ENCODE results near the gene CHPT1. TPM values are rescaled to one million over a fixed set of nuclear protein-coding genes. Genes with fewer than 3 reads are reported as not detected.

The CHPT1 gene
- total RNA-seq, 2 donors from 2014 or later = 62.0 to 74.2 TPM

DNA sequence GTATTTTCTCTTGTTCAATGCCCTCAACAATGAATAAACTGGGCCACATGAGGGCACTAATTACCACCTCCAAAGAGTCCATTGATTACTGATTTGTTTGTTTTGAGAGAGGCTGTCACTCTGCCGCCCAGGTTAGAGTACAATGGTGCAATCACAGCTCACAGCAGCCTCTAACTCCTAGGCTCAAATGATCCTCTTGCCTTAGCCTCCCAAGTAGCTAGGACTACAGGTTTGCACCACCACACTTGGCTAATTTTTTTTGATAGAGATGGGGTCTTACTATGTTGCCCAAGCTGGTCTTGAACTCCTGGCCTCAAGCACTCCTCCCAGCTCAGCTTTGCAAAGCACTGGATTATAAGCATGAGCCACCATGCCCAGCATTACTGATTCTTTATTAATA is 70.1 kb downstream of the CHPT1 start:
- no peak for ATAC-seq
- WGBS, 2 donors = 73 to 92% methylated on average over 1 of the region's 1 CpG

GRCh38 chr12:101768781-101769180 is 71.3 kb downstream of the CHPT1 start:
- H3K4me3 ChIP-seq = no peak overlapping the region
- H3K36me3 ChIP-seq (replicated peaks in 1 of 2; ENCODE audit: insufficient read depth in 1 of 2, low read depth in 2 of 2) = no peaks in the 10 kb centered on the region
- TF ChIP-seq, protein P1, sequence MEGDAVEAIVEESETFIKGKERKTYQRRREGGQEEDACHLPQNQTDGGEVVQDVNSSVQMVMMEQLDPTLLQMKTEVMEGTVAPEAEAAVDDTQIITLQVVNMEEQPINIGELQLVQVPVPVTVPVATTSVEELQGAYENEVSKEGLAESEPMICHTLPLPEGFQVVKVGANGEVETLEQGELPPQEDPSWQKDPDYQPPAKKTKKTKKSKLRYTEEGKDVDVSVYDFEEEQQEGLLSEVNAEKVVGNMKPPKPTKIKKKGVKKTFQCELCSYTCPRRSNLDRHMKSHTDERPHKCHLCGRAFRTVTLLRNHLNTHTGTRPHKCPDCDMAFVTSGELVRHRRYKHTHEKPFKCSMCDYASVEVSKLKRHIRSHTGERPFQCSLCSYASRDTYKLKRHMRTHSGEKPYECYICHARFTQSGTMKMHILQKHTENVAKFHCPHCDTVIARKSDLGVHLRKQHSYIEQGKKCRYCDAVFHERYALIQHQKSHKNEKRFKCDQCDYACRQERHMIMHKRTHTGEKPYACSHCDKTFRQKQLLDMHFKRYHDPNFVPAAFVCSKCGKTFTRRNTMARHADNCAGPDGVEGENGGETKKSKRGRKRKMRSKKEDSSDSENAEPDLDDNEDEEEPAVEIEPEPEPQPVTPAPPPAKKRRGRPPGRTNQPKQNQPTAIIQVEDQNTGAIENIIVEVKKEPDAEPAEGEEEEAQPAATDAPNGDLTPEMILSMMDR (IDR thresholded peaks at IDR 0.05) = no peak
- TF ChIP-seq POLR2A (IDR thresholded peaks at IDR 0.05) = no peak
- no peak overlapping the region for H3K27ac ChIP-seq
- H3K27me3 ChIP-seq = no peaks in the 10 kb centered on the region
- DNase-seq (no peak), ATAC-seq (no peak)
- no peaks in the 10 kb centered on the region for H3K4me1 ChIP-seq
- intact Hi-C loops (cut with DNase I) = no loop called here
- WGBS, 2 donors = 26 to 44% methylated on average over 2 of the region's 2 CpGs
- H3K9me3 ChIP-seq = no peaks in the 10 kb centered on the region

More for the DNA sequence above, 70.1 kb downstream of the CHPT1 start:
- DNase-seq = no peak
- TF ChIP-seq, protein P1 (IDR thresholded peaks at IDR 0.05) = no peak
- TF ChIP-seq POLR2A (IDR thresholded peaks at IDR 0.05) = no peak
- Histone ChIP-seq H3K27ac (no peak overlapping the region), H3K4me3 (no peak overlapping the region), H3K4me1 (no peaks in the 10 kb centered on the region), H3K27me3 (no peaks in the 10 kb centered on the region), H3K9me3 (no peaks in the 10 kb centered on the region), H3K36me3 (replicated peaks in 1 of 2; ENCODE audit: insufficient read depth in 1 of 2, low read depth in 2 of 2) (no peaks in the 10 kb centered on the region)
- intact Hi-C loops (cut with DNase I) = no loop called here

DNA sequence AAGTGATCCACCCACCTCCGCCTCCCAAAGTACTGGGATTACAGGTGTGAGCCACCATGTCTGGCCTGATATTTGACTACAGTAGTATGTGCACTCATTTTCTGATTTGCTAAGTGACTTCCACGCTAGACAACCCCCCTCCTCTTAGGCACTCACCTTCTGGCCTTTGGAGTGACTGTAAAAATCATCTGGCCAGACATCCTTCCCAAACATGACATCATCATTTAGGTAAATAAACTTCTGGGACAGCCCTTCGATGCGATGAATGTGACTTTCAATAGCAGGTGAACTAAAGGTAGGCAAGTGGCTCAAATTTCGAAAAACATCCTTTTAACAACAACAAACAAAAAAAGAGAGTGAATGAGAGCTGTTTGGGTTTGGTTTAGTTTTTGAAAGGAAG is 72.4 kb downstream of the CHPT1 start:
- Histone ChIP-seq H3K4me1 (no peaks in the 10 kb centered on the region), H3K27ac (no peak overlapping the region), H3K9me3 (no peaks in the 10 kb centered on the region), H3K4me3 (no peak overlapping the region), H3K27me3 (no peaks in the 10 kb centered on the region), H3K36me3 (replicated peaks in 1 of 2; ENCODE audit: insufficient read depth in 1 of 2, low read depth in 2 of 2) (no peaks in the 10 kb centered on the region)
- TF ChIP-seq, protein P1 (IDR thresholded peaks at IDR 0.05) = no peak
- TF ChIP-seq POLR2A (IDR thresholded peaks at IDR 0.05) = no peak
- intact Hi-C loops (cut with DNase I) = no loop called here
- no peak for ATAC-seq
- DNase-seq = no peak
- 64 to 73% methylated on average over 5 of the region's 5 CpGs for WGBS, 2 donors

GRCh38 chr12:101772012-101772775 is 74.8 kb downstream of the CHPT1 start:
- Histone ChIP-seq H3K9me3 (no peaks in the 10 kb centered on the region), H3K27me3 (no peaks in the 10 kb centered on the region), H3K27ac (no peak overlapping the region), H3K4me1 (no peaks in the 10 kb centered on the region), H3K36me3 (replicated peaks in 1 of 2; ENCODE audit: insufficient read depth in 1 of 2, low read depth in 2 of 2) (peaks cover 0 to 2% of the 10 kb centered on the region in 2 donors), H3K4me3 (no peak overlapping the region)
- 78% methylated on average over 5 of the region's 5 CpGs for WGBS, 2 donors
- TF ChIP-seq POLR2A (IDR thresholded peaks at IDR 0.05) = no peak
- TF ChIP-seq, protein P1 (IDR thresholded peaks at IDR 0.05) = no peak
- intact Hi-C loops (cut with DNase I) = no loop called here
- no peak for DNase-seq
- ATAC-seq = no peak
